CD1c-positive myeloid dendritic cell (primary cell): ENCODE data around the gene SLC22A12.

Source experiments
- DNase-seq: peaks from one replicate; pipeline ENCODE4 v3.0.0-alpha.2; 2016; ENCODE audit errors: extremely low spot score

Gene SLC22A12

DNA sequence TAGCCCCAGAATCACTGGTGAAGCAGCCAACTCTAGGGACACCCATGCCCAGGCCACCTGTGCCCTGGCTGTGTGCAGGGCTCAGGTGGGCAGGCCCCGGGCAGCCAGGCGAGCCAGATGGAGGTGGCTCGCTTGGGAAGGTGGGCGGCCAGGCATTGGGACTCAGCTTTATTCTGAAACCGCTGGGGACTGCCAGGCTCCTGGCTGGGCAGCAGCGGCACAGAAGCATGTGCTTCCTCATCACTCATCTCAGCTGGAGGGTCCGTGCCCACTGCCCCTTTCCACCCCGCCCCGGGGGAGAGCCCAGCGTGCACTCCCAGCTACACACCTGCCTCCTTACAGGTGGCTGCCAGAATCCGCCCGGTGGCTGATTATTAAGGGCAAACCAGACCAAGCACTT, 27.1 kb upstream of the SLC22A12 start:
- DNase-seq = no peak

DNA sequence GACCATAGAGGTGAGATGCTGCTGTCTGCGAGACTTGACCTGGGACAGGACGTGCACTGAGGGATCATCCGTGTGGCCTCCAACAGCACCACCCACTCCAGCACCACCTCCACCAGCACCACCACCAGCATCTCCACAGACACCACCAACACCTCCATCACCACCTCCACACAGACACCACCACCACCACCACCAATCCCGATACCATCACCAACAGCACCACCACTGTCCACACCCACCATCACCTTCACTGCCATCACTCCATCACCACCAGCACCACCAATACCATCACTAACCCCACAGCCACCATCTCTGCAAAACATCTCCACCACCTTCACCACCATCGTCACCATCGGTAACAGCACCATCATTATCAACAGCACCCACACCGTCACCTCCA, 26.6 kb upstream of the SLC22A12 start:
- no peak for DNase-seq

DNA sequence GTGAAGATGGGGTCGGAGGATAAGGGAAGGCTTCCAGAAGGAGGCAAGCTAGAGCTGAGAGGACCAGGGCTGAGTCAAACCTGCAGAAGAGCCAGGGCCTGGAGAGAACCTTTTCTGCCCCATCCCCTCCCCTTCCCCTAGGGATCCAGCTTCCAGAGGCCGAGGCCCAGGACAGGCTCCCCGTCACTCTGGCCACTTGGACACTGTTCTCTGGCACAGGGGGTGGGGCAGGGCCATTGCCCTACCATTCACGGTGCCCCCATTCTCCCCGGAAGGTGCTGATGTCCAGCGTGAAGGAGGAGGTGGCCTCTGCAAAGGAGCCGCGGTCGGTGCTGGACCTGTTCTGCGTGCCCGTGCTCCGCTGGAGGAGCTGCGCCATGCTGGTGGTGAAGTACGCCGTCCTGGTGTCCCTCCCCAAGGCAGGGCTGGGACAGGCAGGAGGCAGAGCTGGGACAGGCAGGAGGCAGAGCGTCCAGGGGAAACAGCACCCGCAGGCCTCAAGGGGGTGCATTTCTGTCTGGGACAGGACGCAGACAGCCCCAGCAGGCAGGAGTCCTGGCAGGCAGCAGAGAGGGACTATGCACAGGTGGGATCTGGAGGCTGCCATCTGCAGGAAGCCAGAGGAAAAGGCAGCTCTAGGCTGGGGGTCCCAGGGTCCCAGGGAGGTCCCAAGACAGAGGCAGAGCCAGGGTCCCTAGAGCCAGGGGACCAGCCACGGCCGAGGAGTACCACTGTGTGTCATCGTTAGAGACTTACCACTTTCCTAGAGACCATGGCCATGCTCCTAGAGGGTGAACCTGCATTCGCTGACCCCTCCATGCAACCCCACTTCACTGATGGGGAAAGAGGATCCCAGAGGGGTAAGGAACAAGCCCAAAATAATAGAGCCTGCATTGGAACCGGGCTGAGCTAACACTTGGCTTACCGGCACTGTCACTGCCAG, 25.8 kb upstream of the SLC22A12 start:
- DNase-seq = no peak

DNA sequence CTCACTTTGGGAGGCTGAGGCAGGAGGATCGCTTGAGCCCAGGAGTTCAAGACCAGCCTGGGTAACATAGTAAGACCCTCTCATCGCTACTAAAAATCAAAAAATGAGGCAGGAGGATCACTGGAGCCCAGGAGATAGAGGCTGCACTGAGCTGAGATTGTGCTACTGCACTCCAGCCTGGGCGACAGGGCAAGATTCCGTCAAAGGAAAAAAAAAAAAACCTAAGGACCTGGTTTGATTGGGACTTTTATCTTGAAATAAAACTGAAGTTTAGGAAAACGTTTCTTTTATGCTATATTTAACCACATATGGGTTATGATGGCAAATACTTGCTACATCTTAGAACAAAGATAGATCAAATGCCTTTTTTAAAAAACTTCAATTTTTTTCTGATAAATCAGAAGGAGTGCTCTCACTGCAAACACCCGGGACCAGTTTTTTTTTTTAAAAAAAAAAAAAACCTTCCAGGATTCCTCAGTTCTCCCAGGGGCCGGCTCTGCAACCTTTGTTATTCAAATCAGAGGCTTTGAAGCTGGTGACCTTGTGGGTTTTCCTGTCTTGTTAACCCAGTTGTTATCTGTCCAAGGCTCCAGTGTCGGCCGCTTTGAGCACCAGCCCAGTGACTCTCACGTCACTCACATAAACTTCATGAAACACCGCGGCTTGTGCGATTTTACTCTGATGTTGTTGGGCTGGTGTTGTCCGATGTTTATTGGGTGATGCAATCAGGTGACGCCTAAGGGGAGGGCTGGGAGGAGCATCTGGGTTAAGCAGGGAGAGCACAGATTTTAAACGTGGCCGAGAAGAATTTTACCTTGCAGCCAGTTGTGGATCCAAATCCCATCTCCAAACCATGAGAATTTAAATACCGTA, 24.7 kb upstream of the SLC22A12 start:
- DNase-seq = no peak

DNA sequence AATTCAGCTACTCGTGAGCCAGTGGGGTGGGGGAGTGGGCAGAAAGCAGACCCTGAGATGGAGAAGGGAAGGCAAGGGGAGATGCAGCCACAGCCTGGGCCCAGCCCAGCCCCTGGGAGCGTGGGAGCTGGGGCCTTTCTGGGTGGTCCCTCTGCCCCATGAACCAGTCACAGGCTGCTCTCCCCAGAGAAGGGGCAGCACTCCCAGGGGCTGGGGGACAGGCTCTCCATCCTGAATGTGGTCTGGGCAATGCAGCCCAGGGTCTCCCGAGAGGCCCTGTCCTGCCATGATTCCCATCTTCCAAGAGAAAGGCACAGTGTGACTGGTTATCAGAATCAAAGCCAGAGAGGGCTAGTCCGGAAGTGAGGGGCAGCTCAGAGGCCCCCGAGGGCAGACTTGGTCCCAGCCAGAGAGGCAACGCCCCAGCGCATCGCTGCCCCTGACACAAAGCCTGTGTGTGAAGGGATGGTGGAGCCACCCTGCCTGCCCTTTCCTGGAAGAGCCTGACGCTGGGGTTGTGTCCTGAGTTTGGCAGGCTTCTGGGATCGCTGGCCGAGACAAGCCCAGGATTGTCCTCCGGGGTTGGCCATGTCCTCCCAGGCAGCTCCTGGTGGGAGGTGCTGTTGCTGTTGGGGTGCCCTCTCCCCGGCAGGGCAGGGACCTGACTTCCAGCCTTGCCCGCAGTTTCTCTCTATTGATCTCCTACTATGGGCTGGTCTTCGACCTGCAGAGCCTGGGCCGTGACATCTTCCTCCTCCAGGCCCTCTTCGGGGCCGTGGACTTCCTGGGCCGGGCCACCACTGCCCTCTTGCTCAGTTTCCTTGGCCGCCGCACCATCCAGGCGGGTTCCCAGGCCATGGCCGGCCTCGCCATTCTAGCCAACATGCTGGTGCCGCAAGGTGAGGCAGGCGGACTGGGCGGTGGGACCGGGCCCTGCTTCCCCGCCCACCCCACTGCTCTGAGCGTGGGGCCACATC, 23.8 kb upstream of the SLC22A12 start:
- DNase-seq = no peak

DNA sequence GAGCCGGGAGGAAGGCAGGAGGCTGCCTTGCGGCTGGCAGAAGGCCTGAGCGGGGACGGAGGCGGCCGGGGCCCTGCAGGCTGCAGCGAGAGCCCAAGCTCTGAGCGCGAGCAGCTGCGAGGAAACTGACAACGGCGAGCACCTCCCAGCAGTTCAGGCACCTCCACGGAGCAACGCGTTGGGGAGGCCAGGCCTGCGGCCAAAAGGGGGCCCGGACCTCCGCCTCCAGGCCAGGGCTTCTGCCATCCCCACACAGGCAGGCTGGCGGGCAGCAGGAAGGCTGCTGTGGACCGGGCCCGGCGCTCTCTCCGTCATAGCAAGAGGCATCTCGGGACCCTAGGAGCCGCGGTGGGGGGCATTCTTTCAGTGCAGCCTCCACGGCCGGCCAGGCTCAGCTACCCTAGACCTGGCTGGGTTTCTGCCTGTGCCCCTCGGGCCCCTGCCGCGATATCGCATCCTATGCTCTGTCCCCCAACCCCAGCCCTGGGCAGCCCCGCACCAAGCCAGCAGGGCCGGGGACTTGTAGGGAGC, 22.9 kb upstream of the SLC22A12 start:
- DNase-seq = no peak

DNA sequence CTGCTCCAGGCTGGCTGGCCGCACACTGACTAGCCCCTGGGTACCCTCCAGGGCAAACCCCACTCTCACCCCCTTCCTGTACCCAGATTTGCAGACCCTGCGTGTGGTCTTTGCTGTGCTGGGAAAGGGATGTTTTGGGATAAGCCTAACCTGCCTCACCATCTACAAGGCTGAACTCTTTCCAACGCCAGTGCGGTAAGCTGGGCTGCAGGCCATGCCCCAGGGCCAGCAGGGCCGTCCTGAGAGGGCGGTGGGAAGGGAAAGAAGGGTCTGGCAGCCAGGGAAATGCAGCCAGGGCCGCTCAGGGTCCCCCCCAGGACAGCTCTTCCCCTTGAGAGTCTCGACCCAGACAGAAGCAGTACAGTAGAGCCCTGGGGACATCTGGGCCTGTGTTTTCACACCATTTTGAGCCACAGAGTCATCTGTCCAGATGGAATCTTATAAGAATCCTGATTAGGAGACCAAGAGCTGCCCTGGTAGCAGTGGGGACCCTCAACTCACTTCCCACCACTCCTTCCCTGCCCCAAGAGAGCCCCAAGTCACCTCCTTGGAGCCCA, 22.4 kb upstream of the SLC22A12 start:
- no peak for DNase-seq

DNA sequence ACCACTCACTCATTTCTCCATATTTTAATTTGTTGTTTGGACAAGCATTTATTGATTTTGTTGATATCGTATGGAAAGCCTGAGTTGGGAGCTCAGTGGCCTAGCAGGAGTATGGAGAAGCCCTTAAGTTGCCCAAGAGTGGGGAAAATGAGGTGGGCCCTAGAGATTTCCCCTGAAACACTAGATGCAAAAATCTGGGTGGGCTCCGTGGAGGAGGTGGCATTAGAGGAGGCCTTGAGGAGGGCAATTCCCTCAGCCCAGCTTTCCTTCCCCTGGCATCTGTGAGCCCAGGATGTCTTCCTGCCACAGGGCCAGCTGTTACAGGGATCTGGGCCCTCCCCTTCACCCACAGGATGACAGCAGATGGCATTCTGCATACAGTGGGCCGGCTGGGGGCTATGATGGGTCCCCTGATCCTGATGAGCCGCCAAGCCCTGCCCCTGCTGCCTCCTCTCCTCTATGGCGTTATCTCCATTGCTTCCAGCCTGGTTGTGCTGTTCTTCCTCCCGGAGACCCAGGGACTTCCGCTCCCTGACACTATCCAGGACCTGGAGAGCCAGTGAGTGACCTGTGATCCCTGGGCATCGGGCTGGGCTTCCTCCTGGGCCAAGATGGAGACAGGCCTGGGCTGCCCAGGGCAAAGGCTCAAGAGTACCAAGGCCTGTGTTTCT, 21.6 kb upstream of the SLC22A12 start:
- no peak for DNase-seq

DNA sequence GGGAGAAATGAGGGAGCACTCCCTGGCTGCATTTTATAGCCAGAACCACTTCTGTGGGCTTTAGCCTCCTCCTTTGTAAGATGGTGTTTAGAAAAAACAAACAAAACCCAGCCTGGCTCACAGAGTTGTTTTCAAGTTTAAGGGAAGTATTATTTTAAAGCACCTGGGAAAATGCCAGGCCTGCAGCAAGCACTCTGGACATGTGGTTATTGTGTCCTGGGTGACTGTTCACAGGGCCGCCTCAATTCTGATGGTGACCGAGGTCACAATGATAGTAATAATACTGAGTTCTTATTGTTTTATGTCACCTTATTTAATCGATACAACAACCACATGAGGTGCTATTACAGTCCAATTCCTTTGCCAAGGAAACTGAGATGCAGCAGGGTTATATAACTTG, 20.7 kb upstream of the SLC22A12 start:
- no peak for DNase-seq

DNA sequence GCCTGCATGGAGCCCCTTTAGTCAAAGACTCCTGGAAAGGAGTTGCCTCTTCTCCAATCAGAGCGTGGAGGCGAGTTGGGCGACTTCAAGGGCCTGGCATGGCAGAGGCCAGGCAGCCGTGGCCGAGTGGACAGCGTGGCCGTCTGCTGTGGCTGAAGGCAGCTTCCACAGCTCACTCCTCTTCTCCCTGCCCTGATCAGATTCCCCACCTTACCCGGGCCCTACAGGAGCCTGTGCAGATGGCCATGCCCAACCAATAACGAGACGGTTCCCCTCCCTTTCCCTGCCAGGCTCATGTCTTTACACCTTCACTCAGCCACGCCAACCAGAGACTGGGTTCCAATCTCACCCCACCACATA, 20.0 kb upstream of the SLC22A12 start:
- DNase-seq = no peak

DNA sequence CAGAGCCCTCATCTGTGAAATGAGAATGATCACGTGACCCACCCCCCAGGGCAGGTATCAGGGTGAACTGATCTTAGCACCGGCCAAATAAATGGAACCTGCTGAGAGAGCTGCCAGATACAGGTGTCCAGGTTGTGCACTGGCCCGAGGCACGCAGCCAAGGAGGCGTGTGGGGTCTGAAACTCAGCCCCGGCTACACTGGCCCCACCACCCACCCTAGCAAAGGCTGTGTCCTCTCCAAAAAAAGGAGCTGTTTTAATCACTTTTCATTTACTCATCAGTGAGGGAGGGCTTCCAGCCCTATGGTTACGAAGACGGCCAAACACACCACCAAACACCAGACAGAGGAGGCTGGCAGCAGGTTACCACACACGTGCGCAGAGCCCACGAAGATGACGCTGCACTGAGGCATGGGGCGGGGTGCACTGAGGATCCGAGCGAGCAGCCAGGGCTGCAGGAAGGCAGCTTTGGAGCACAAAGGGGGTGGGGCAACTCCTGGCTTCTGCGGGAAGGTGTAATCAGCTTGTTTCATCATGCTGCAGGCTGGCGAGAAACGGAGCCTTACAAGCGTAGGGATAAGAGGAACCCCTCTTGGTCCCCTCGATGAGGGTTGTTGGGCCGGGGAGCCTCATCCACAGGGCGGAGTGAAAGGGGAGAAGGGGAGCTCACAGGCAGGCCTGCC, 19.5 kb upstream of the SLC22A12 start:
- DNase-seq = no peak

DNA sequence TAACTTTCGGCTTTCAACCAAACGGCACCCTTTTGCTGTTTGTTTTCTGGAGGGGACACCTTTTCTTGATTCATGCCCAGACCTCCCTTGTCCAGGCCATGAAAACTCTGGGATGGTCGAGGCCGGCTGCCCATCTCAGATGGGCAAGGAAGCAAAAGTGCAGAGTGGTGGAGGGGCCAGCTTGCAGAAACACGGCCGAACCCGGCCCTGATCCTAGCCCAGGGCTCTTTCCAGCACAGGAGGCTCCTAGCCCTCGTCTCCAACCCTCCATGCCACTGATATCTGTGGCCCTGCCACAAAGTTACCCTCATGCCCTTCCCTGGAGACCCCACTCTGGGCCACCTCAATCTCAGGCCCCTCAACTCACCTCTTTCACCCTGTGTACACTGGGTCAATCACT, 18.9 kb upstream of the SLC22A12 start:
- DNase-seq = no peak

DNA sequence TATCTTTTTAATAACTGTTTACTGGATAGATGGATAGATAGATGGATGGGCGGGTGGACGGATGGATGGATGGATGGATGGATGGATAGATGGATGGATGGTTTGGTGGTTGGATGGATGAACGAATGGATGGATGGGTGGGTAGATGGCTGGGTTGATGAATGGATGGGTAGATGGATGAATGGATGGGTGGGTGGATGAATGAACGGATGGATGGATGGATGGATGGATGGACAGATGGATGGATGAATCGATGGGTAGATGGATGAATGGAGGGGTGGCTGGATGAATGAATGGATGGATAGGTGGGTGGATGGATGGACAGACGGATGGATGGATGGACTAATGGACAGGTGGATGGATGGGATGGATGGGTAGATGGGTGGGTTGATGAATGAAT, 13.8 kb upstream of the SLC22A12 start:
- DNase-seq = no peak

DNA sequence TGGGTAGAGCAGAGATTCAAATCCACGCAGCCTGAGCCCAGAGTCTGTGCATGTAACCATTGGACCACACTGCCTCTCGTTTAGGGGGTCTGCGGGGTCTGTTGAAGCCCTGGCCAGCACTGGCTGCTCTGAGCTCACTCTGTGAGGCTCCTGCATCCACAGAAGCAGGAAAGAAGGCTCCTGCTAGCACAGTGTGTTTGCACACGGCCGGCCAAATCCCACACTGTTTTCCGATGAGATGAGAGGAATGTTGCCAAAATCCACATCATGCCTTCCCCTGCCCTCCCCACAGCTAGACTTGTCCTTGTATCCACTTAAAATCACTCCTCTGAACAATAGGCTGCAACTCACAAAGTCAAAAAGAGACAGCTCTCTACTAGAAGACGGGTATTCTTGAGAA, 10.6 kb upstream of the SLC22A12 start:
- DNase-seq = no peak

DNA sequence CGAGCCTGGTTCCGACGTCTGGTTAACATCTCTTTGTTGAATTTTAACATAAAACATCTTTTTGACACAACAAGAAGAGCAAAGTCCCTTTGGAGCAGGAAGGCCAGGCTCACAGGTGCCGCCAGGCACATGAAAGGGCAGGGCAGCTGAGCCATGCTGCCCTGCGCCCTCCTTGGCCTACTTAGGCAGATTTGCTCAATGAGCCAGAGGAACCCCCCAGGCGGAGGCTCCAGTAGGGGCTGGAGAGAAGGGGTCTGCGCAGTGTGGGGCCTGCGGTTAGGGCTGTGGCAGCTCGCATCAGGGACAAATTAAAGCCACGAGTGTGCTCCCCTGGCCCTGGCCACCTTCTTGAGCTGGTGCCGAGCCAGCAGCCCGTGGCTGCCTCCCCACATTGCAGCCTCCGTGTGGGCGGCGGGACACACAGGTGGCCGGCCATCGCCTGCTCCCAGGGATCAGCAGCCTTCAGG, 9.9 kb upstream of the SLC22A12 start:
- no peak for DNase-seq

DNA sequence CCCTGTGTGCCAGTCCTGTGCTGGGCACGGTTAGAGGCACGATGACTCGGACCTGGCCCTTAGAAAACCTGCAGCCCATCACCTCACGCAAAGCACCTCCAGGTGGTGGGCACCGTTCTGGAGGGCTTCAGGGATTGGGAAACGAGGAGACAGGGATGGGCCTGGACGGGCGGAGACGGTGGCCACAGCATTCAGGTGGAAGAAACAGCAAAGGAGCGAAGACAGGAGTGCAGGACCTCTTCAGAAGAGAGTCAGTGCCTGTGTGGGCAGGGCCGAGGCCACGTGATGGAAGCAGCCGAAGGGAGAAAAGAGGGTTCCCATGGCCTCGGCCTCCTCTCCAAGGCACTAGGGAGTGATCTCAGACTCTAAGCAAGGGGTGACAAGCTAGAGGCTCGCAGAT, 8.1 kb upstream of the SLC22A12 start:
- no peak for DNase-seq

DNA sequence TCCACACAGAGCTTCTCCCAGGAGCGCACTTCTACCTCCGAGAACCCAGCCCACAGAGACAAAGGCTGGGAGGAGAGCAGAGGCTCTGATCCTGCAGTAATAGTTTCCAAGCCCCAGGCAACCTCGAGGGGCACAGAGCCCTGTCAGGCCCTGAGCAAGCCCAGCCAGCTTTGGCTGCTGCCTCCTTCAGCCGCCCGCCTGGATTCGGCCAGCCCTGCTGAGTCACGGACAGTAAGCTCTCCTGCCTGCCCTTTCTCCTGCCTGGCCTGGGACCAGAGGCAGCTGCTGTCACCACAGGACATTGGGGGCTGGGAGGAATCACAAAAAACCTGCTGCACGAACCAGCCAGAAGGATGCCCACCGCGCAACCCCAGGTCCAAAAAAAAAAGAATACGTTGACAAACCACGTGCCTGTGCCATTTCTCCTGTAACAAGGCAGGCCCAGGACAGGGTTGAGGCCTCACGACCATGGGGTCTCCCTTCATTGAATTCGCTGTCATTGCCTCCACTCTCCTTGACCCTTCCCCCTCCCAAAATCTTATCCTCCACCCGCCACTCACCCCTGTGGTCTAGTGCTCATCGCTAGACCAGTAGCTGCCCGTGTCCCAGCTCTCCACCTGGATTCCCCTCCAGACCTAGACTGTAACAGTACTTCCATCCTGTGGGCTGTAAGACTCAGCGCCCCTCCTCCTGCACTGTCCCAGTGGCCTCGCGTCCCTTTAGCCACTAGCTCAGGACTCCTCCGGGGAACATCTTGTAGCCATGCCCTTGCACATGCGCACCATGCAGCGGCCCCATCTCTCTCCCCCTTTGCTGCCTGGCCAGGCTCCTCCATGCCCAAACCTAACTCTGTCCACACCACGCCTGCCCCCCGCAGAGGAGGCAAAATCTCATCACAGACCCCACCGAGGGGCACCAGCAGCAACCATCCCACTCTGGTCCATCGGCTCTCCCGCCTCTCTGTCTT, 7.4 kb upstream of the SLC22A12 start:
- no peak for DNase-seq

DNA sequence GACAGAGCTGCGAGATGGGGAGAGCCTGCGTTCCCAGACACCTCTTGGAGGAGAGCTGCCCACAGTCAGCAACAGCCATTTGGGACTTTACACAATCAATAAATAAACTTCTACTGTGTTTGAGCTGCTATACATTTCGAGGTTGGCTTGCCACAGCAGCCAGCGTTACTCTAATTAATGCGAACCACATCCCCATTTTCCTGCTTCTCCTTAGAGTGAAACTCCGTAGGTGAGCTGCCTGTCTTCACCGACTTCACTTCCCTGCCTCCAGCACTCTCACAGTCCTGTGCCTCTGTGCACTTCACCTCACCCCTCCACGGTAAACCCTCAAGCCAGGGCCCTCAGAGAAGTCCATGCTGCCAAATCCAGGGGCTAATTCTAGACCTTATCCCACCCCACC, 5.9 kb upstream of the SLC22A12 start:
- no peak for DNase-seq

DNA sequence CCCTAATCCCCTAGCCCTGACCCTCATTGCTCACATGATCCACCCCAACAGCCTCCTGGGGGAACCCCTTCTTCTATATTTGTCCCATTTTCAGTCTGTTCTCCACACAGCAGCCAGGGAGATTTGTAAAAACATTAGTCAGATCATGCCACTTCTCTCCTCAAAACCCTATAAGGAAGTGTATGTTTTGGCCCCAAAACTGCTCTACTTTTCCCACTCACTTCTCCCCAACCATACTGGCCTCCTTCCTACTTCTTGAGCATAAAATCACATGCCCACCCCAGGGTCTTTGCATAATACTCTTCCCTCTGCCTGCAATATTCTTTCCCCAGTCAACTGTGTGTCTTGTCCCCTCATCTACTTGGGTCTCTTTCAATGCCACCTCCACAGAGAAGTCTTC, 4.7 kb upstream of the SLC22A12 start:
- no peak for DNase-seq
